Lung (tissue), 12 donors: ENCODE results near the gene ITGAD. TPM values are rescaled to one million over a fixed set of nuclear protein-coding genes. Genes with fewer than 3 reads are reported as not detected.

Source experiments
- ATAC-seq: fragments of 200-7000 bp; cut with Tn5 transposase; one replicate; pipeline ENCODE4 v1.9.1; 2020; ENCODE audit warnings: moderate number of reproducible peaks; ENCODE audit not compliant: insufficient read depth, low FRiP score
- DNase-seq, 3 donors: peaks; one replicate each; pipeline ENCODE4 v3.0.0-alpha.2; 2013 to 2017
- H3K27ac ChIP-seq, 2 donors: one replicate each; pipeline ENCODE4 v1.5.1; 2013; ENCODE audit warnings: mild to moderate bottlenecking in 2 of 2, moderate library complexity in 2 of 2, control low read depth in 1 of 2, inconsistent platforms in 1 of 2, low read depth in 1 of 2, low read length in 1 of 2
- H3K27me3 ChIP-seq, 3 donors: one replicate each; pipeline ENCODE4 v1.5.1; 2013; ENCODE audit warnings: low read length in 2 of 3; ENCODE audit not compliant: control insufficient read depth in 3 of 3, insufficient read depth in 3 of 3
- H3K36me3 ChIP-seq, 4 donors: one replicate each; pipeline ENCODE4 v1.5.1; 2013; ENCODE audit warnings: low read length in 4 of 4, mild to moderate bottlenecking in 1 of 4, moderate library complexity in 1 of 4; ENCODE audit not compliant: control insufficient read depth in 4 of 4, insufficient read depth in 4 of 4
- H3K4me1 ChIP-seq, 5 donors: one replicate each; pipeline ENCODE4 v1.5.1; 2013; ENCODE audit warnings: low read length in 5 of 5, mild to moderate bottlenecking in 2 of 5, moderate library complexity in 1 of 5; ENCODE audit not compliant: control insufficient read depth in 5 of 5, insufficient read depth in 5 of 5
- H3K4me3 ChIP-seq: one replicate; pipeline ENCODE4 v1.5.1; 2013; ENCODE audit warnings: mild to moderate bottlenecking, control low read depth, moderate library complexity
- H3K9ac ChIP-seq, 2 donors: one replicate each; pipeline ENCODE4 v1.5.1; 2013; ENCODE audit warnings: low read length in 2 of 2, control low read depth in 1 of 2; ENCODE audit not compliant: insufficient read depth in 1 of 2
- H3K9me3 ChIP-seq, 4 donors: one replicate each; pipeline ENCODE4 v1.5.1; 2013; ENCODE audit warnings: low read length in 3 of 4, mild to moderate bottlenecking in 1 of 4, moderate library complexity in 1 of 4; ENCODE audit not compliant: control insufficient read depth in 4 of 4, insufficient read depth in 3 of 4
- CTCF ChIP-seq: IDR thresholded peaks from 2 replicates; pipeline ENCODE4 v1.5.1; 2012; ENCODE audit warnings: mild to moderate bottlenecking; ENCODE audit errors: control extremely low read depth, extremely low read depth
- WGBS, 2 donors: extraction: QIAGEN DNeasy Blood & Tissue Kit; methylation state at CpG; one replicate each; pipeline ENCODE4 v1.1.7; 2013; 5-methylcytosine and 5-hydroxymethylcytosine counted together
- polyA plus RNA-seq, 2 donors: library from polyadenylated mRNA; stranded (reverse); fragments of 200-250 nt; gene quantifications; one replicate each; pipeline ENCODE4 v1.2.1, GENCODE V29; 2013
- total RNA-seq, 2 donors: library from RNA; depleted of rRNA in 1 of 2; stranded (reverse); fragments of >200 nt in 1 of 2; gene quantifications; one replicate each; pipeline ENCODE4 v1.2.1, GENCODE V29; 2014 to 2021
- donor health status: control.
- donor health status: control.
- donor health status: Bipolar disorder and iron deficiency.
- donor health status: healthy.
- donor health status: DM: yes; HTN: yes; CAD: no.

Gene ITGAD
- total and polyA plus RNA-seq, 4 donors, result 0.19 to 1.5 (median 0.33) TPM

- Histone ChIP-seq H3K27me3 (peaks cover 0 to 15% (median 4%) of the 10 kb centered on the region in 3 donors), H3K4me3 (no peak overlapping the region), H3K9me3 (no peaks in the 10 kb centered on the region), H3K27ac (peak overlapping the region in 1 of 2 donors; percentile 95), H3K9ac (no peak overlapping the region), H3K4me1 (peaks cover 0 to 7% (median 0%) of the 10 kb centered on the region in 5 donors), H3K36me3 (peaks cover 0 to 3% (median 0%) of the 10 kb centered on the region in 4 donors)
- ATAC-seq (no peak), DNase-seq (no peak)
- WGBS, 2 donors, result 16 to 56% methylated on average over 1 of the region's 1 CpG
- no peak for TF ChIP-seq CTCF
These were observed 36.2 kb downstream of the ITGAD start for GRCh38 chr16:31429314-31429713.

DNA sequence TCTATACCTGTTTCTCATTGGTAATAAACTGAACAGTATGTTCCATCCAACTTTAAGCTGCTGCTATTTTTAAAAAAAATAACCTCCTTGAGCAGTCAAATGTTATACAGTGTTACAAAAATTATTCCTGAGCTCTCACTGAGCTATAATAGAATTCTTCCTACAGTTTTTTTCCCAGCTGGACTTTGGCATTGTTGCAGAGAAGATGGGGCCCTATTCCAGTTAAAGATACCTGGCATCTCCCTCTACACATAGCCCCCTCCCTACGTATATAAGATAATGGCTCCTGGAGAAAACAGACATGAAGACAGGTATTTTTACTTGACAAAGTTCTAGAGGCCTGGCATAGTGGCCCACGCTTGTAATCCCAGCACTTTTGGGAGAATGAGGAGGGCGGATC, 36.7 kb downstream of the ITGAD start:
- peaks cover 0 to 15% (median 4%) of the 10 kb centered on the region in 3 donors for H3K27me3 ChIP-seq
- DNase-seq (no peak), ATAC-seq (no peak)
- peaks cover 0 to 3% (median 0%) of the 10 kb centered on the region in 4 donors for H3K36me3 ChIP-seq
- peaks cover 0 to 7% (median 0%) of the 10 kb centered on the region in 5 donors for H3K4me1 ChIP-seq
- no peak for TF ChIP-seq CTCF
- peak overlapping the region in 1 of 2 donors; percentile 84 for H3K27ac ChIP-seq
- H3K9ac ChIP-seq, result no peak overlapping the region
- H3K4me3 ChIP-seq, result no peak overlapping the region
- 89 to 91% methylated on average over 3 of the region's 3 CpGs for WGBS, 2 donors
- no peaks in the 10 kb centered on the region for H3K9me3 ChIP-seq

- no peak overlapping the region for H3K9ac ChIP-seq
- peaks cover 0 to 3% (median 0%) of the 10 kb centered on the region in 4 donors for H3K36me3 ChIP-seq
- H3K9me3 ChIP-seq, result no peaks in the 10 kb centered on the region
- peak overlapping the region in 1 of 2 donors; percentile 84 for H3K27ac ChIP-seq
- no peak overlapping the region for H3K4me3 ChIP-seq
- 48 to 74% methylated on average over 5 of the region's 5 CpGs for WGBS, 2 donors
- TF ChIP-seq CTCF, result no peak
- no peak for ATAC-seq
- DNase-seq, result no peak
- peaks cover 0 to 15% (median 4%) of the 10 kb centered on the region in 3 donors for H3K27me3 ChIP-seq
- H3K4me1 ChIP-seq, result peaks cover 0 to 7% (median 0%) of the 10 kb centered on the region in 5 donors
These were observed 37.4 kb downstream of the ITGAD start for GRCh38 chr16:31430380-31431052.
